GM18519 (cell line): Measurements from ENCODE around the gene PRSS57.
"Not testable (repeated sequence)": the region's sequence is repeated elsewhere in the genome, so short reads cannot be mapped to it uniquely, and the experiment has no call there.

Experiments used
- ATAC-seq: cut with Tn5 transposase; IDR thresholded peaks from one replicate; pipeline ENCODE4 v1.9.1; 2021; ENCODE audit warnings: mild to moderate bottlenecking, moderate library complexity; ENCODE audit not compliant: unreplicated experiment, low FRiP score

Gene PRSS57

DNA sequence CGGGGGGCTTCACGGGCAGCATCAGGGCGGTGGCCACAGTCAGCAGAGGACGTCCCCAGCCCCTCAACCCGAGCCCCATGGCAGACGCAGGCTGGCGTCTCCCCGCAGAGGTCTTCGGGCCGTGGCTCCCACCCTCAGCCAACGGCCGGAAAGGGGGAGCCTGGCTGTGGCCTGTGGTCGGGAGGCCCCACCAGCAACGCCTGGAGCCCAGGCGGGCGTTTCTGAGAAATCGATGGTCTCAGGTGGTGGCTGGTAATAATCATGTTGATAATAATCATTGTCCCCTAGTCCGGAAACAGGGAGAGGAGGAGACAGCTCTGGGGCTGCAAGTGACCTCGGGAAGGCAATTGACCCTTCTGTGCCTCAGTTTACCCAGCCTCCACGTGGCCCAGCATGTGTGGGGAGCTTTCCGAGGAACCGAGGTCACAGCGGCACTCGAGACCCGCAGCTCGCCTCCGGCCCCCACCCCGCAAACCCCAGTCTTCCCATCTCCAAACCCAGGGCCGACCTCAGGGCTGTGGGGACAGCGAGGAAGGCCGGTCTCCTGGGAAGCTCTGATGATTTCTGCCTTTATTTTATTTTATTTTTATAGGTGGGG lies at the start of gene PRSS57:
PRSS57 (minus strand) TSS at position 101 of the 598 bp plus-strand sequence; CDS start at position 79, 22 bp downstream.
- ATAC-seq, result no peak

DNA sequence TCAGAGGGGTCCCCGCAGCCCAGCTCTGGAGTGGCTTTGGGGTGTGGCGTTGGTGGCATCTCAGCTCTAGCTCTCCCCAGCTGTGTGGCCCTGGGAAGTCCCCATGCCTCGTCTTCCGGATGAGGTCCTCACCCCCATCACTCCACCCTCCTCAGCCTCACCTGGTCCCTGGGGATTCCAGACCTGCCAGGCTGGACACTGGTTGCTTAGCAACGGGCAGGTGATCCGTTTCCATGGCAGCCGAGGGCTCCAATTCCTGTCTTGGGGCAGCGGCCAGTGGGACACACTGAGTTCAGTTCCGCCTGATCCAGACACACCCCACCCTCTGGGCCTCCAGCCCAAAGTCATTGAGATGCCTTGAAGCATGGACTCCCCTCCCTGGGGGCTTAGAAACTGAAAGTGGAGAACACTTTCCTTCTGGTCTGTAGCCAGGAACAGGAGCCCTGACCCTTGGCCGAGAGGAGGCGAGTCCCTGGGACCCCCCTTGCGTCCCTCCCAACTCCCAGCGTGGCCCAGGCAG lies 48.0 kb upstream of the PRSS57 start:
- ATAC-seq, result no peak

DNA sequence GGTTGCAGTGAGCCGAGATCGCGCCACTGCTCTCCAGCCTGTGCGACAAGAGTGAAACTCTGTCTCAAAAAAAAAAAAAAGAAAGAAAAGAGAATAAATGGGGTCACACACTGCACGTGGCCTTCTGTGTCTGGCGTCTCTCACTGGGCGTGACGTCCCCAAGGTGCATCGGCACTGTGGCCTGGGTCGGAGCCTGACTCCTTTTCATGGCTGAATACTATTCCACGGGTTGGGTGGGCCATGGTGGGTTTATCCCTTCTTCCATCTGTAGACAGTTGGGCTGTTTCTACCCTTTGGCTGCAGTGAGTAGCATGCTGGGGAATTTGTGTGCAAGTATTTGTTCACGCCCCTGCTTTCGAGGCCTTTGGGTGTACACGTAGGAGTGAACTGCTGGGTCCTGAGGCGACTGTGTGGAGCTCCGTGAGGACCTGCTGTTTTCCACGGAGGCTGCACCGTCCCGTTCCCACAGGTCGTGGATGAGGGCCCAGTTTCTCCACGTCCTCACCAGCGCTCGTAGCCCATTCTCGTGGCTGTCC lies 47.4 kb upstream of the PRSS57 start:
- no peak for ATAC-seq

DNA sequence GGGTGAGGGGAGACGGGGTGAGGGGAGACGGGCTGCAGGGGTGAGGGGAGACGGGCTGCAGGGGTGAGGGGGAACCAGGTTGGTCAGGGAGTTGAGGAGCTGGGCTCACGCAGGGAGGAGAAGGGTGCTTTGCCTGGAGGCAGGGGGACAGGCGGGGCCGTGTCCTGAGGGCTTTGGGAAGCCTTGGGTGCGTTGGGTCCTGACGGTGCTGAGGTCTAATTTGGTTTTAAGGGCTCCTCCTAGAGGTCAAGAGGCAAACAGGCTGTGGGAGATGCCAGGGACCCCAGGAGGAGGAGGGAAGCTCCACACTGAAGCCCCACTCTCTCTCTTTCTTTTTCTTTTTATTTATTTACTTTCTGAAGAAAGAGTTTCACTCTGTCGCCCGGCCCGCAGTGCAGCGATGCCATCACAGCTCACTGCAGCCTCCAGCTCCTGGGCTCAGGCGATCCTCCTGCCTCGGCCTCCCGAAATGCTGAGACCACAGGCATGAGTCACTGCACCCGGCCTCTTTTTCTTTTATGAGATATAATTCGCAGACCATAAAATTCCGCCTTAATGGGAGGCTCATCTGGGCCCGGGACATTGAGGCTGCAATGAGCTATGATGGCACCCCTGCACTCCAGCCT lies 46.4 kb upstream of the PRSS57 start:
- no peak for ATAC-seq

DNA sequence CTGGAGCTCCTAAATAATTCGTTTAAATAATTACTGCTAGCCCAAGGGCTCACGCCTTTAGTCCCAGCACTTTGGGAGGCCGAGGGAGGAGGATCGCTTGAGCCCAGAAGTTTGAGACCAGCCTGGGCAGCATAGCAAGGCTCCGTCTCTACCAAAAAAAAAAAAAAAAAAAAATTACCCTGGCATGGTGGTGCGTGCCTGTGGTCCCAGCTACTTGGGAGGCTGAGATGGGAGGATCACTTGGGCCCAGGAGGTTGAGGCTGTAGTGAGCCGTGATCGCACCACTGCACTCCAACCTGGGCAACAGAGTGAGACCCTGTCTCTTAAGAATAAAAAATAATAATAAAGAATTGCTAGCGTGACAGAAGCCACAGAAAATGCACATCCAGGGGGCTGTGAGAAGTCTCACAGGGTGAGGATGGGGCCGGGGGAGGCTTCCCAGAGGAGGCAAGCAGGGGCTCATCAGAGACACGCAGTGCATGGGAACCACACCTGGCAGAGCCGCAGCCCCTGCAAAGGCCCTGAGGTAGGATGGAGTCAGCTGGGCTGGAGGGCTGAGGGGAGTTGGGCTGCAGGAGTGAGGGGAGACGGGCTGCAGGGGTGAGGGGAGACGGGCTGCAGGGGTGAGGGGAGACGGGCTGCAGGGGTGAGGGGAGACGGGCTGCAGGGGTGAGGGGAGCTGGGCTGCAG lies 45.7 kb upstream of the PRSS57 start:
- not testable (repeated sequence) for ATAC-seq

DNA sequence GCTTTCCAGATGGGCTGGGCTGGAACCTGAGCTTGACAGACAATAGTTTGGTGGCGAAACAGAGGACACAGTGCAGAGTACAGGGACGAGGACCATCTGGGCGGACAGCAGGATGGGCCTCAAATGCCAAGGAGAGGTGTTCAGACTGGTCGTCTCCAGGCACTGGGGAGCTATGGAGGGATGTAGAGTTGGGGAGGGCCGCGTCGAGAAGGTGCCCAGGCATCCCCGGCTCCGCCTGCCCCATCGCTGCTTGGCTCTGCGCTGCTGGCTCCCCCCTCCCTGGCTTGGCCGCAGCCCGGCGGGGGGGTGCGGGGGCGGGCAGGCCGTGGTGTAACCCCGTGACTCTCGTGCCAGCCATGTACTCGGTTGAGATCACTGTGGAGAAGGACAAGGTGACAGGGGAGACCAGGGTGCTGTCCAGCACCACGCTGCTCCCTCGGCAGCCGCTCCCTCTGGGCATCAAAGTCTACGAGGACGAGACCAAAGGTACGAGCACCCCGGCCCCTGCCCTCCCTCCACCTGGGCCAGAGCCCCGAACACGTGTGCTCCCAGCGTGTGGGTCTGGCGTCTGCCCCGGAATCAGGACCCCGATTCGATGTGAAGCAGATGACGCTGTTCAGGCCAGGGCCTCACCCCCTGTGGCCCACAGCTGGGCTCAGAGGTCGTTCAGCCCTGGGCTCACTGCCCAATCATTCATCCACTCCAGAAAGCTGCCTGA lies 44.9 kb upstream of the PRSS57 start:
- ATAC-seq, result no peak

DNA sequence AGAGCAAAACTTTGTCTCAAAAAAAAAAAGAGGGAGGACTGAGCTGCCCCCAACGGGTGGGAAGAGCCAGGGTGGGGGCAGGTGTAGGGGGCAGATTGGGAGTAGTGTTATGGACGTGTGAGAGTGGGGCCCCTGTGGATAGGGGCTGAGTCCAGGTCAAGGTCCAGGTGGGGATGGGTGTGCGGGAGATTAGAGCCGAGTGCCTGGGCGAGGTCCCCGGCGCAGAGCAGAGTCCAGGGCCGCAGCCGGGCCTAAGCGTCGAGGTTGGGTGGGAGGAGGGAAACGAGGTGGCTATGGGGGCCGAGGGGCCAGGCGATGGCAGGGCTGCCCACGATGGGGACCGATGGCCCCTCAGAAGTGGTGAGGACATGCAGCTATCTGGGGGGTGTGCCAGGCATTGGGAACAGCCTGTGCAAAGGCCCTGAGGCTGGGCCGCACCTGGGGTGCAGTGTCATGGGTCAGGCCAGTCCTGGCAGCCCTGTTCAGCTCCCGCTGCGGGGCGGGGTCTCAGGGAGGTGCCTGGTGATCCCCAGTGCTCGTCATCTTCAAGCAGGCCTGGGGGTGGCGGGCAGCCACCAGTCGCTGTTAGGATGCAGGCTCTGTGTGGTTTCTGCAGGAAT lies 43.4 kb upstream of the PRSS57 start:
- ATAC-seq, result no peak

DNA sequence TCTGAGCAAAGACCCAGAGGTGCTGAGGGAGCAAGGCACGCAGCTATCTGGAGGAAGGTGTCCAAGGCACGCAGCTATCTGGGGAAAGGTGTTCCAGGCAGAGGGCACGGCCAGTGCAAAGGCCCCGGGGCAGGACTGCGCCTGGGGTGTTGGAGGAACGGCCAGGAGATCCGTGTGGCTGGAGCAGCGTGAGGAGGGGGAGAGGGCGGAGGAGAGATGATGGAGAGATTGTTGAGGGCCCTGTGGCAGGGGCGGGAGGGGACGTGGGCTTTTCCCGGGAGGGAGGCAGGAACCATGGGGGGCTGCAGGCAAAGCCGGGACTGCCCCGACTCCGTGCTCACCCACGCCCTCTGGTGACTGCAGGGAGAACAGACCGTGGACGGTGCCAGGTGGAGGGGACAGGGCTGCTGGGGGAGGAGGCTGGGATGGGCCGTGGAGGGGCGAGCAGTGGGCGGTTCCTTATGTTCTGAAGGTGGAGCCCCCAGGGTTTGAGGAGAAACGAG lies 42.4 kb upstream of the PRSS57 start:
- no peak for ATAC-seq

DNA sequence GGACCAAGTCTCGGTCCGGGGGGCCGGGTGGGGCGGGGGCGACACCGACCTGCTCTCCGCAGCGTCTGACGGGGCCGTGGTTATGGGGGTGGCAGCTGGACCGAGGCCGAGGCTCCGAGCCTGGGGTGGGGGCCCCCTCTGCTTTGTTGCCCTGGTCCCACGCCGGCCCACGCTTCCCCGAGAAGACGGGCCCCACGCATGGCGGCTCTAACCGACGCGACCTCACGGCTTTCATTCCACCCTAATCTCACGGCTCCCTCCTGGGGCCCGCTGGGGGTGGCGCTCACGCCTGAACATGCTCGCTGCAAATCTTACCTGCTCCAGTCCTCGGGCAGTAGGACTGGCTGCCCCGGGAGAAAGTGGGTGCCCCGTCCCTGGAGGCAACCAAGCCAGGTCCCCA lies 40.9 kb upstream of the PRSS57 start:
- no peak for ATAC-seq

DNA sequence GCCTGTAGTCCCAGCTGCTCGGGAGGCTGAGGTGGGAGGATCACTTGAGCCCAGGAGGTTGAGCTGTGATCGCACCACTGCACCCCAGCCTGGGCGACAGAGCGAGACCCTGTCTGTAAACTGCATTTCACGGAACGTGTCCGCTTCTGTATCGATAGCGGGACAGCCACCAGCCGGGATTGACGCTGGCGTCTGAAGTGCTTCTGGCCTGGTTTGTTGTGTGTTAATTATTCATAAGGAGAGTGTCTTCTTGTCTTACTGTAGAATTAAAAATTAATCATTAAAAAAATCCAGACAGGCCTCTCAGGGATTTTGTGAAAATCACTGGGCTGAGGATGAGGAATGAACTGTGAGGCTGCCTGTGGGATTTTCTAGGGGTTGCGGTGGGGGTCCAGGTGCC lies 39.5 kb upstream of the PRSS57 start:
- ATAC-seq, result no peak

DNA sequence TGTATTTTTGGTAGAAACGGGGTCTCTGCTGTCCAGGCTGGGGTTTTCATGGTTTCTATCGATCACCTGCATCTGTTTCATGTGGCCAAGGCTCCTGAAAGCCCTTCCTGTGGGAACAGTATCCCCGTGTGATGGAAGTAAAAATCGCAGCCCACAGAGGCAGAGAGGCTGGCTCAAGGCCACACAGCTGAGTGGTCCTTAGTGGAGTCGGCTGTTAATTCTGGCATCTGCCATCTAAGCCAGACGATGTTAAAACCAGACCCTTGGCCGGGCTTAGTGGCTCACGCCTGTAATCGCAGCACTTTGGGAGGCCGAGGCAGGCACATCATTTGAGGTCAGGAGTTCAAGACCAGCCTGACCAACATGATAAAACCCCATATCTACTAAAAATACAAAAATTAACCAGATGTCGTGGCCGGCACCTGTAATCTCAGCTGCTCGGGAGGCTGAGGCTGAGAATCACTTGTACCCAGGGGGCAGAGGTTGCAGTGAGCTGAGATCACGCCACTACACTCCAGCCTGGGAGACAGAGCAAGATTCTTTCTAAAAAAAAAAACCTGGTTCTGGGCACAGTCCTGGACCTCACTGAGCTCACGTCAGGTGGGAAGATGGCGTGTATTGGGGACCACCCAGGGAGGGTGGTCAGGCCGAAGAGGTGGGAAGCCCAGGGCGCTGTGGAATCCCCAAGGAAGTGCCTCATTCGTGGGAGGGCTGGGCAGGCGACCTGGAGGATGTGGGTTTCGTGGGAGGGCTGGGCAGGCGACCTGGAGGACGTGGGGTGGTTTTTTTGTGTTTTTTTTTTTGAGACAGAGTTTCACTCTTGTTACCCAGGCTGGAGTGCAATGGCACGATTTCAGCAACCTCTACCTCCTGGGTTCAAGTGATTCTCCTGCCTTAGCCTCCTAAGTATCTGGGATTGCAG lies 37.2 kb upstream of the PRSS57 start:
- ATAC-seq, result no peak

DNA sequence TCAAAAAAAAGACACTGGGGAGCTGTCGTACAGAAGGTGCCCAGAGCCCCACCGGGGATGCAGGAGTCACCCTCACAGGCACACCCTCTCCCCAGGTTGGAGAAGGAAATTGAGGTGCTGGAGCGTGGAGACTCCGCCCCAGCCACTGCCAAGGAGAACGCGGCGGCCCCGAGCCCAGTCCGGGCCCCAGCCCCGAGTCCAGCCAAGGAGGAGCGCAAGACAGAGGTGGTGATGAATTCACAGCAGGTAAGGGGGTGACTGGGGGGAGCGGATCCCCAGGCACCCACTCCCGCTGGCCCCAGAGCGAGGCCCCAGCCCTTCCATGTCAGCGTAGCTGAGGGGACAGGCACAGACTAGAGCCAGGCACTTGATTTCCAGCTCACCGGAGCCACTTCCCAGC lies 35.7 kb upstream of the PRSS57 start:
- no peak for ATAC-seq

DNA sequence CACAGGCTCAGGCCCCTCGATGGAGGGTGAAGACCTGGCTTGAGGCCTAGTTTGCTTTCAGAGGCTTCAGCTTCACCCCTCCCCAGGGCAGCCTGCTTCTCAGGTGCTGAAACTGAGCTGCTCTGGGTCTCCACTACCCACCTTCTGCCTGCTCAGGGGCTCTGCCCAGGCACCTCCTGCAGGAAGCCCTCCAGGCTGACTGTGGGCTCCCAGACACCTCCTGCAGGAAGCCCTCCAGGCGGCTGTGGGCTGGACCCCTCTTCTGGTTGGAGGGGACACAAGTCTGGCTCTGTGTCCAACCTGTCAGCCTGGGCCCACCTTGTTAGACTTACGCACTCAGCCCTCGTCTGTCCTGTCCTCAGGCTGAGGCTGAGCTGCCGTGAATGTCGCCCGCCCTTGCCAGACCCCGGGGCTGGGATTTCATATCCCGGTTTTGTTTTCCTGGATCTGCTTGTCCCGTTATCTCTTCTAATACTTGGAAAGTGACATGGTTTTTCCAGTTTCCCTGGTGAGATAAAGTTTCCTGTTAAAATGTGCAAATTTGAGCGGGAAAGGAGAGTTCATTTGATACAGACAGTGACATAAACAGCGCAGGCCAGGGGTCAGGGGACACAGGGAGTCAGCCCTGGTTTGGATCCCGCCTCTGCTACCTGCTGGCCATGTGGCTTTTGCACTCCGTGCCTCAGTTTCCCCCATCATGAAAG lies 34.9 kb upstream of the PRSS57 start:
- no peak for ATAC-seq

DNA sequence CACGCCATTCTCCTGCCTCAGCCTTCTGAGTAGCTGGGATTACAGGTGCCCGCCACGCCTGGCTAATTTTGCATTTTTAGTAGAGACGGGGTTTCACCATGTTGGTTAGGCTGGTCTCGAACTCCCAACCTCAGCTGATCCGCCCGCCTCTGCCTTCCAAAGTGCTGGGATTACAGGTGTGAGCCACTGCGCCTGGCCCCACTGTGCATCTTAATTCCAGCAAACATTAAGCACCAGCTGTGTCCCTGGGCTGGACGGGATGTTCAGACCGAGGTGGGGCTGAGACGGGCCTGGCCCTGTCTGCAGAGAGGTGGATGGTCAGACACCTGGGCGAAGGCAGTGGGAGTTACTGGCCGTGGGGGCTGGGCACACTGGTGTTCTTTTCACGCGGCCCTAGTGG lies 34.3 kb upstream of the PRSS57 start:
- ATAC-seq, result not testable (repeated sequence)

DNA sequence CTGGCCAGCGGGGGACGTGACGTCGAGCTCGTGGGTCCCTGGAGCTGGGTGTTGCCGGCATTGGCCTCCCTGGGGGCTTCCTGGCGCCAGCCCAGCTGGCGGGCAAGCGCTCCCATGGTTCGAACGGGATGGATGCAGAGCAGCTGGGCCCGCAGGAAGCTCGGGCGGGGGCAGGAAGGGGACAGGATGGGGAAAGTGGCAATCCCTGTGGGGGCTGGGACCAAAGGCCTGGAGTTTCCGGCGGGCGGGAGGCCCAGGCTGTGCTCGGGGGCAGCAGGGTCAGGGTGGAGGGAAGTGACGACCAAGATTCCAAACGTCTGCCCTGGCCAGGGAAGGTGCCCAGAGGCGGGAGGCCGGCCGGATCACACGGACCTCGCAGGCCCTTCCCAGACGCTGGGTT lies 32.8 kb upstream of the PRSS57 start:
- ATAC-seq, result no peak

DNA sequence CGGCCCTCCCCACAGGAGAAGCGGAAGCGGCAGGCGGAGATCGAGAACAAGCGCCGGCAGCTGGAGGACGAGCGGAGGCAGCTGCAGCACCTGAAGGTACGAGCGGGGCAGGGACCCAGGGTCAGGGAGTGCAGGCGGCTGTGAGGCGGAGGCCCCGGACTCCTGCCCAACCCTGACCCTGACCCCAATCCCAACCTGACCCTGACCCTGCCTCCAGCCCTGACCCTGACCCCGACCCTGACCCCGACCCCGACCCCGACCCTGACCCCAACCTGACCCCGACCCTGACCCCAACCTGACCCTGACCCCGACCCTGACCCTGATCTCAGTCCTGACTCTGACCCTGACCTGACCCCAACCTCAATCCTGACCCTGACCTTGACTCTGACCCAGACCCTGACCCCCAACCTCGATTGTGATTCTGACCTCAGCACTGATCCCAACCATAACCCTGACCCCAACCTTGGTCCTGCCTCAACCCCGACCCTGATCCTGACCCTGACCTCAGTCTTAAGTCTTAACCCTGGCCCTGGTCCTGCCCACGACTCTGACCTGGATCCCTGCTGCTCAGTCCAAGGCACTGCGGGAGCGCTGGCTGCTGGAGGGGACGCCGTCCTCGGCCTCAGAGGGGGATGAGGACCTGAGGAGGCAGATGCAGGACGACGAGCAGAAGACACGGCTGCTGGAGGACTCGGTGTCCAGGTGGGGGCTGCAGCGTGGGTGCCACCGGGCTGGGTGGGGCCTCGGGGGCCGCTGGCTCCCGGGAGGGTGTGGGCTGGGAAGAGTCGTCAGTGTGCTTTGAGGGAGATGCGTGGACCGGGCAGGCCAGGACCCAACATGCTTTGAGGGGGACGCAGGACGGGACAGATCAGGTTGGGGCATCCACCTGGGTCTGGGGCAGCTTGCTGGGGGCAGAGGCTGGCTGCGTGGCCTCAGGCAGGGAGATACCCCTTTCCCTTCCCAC lies 32.0 kb upstream of the PRSS57 start:
- ATAC-seq, result no peak

DNA sequence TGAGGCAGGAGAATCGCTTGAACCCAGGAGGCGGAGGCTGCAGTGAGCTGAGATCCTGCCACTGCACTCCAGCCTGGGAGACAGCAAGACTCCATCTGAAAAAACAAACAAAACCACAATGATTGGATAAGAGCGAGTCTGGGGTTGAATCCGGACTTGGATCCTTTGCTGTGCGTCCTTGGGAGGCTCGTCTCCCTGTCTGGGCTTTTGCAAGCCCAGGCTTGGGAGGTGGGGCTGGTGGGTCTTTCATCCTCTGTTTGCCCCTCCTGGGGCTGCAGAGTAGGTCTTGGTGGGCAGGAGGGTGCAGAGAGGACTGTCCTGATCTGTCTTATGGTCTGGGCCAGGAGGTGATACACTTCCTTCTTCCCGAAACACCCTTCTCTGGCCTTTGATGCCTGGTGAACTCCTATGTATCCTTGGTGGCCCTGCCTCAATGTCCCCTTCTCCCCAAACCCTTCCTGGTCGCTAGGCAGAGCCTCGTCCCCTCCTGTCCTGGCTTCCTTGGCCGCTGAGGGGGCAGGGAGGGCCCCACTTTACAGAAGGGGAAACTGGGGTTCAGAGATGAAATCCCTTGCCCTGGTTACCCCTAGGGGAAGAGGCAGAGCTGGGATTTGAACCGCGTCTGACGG lies 30.3 kb upstream of the PRSS57 start:
- ATAC-seq, result no peak
